Measurements from ENCODE around the gene ALKBH4.
"Not testable (repeated sequence)": the region's sequence is repeated elsewhere in the genome, so short reads cannot be mapped to it uniquely, and the experiment has no call there.

ALKBH4 gene

DNA sequence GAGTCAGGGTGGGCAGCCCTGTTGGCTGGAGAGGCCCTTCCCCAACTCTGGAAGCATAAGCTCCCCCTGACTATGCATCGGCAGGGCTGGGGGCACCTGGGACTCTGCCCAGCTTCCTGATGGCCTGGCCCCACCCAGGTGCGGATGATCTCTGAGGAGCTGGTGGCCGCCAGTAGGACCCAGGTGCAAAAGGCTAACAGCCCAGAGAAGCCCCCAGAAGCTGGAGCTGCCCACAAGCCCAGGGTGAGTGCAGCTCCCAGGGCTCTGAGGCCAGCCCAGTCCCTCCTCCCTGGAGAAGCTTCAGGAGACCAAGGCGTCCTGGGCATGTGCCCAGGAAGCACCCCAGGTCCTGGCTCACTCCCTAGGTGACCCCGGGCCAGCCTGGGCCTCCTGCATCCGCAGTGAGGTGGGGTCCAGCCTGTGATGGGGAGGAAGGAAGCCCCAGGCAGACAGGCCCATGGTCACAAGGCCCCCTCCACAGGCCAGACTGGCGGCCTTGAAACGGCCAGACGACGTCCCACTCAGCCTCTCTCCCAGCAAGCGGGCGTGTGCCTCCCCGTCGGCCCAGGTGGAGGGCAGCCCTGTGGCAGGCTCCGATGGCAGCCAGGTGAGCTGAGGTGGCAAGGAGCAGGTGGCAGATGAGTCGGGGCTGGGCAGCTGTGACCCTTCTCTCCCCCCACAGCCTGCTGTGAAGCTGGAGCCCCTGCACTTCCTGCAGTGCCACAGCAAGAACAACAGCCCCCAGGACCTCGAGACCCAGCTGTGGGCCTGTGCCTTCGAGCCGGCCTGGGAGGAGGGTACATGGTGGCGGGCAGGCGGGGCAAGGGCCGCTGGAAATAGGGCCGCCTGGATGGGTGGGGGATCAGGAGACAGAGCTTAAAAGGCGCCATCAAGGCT lies 3.2 kb upstream of the ALKBH4 start:
- no peak for FAIRE-seq
- no peak for TF ChIP-seq POLR2A (IDR thresholded peaks at IDR 0.05; ENCODE audit: low read depth, low read length)
- DNase-seq (ENCODE audit: insufficient read length, low spot score): no peak

GRCh38 chr7:102466097-102466496 lies 1.4 kb upstream of the ALKBH4 start:
- DNase-seq (ENCODE audit: insufficient read length, low spot score) (no peak), FAIRE-seq (no peak)
- no peak for TF ChIP-seq POLR2A (IDR thresholded peaks at IDR 0.05; ENCODE audit: low read depth, low read length)

DNA sequence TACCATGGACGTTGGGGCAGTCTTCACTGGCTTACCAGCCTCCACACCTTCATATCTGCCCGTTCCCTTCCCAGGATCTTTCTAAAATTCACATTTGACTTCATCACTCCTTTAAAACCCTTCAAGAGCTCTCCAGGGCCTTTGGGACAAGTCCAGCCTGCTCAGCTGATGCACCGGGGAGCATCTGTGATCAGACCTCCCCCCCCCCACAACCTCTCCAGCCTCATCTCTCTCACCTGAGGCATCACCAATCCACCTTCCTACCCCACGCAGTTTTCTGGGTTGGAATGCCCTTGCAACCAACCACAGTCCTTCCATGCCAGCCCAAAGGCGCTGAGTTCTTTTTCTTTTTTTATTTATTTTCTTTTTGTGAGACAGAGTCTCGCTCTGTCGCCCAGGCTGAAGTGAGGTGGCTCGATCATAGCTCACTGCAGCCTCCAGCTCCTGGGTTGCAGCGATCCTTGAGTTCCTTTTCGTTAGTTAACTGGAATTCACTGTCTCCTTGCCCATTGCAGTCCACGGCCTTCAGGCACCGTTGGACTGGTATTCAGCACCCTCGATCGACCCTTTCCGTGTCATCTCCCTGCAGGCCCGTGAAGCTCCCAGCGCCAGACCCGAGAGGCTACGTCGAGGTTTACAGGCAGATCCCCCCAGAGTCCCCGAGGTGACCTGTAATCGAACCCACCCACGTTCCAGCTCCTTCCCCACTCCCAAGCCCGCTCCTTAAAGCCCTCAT lies 654 bp downstream of the ALKBH4 start:
- FAIRE-seq (no peak), DNase-seq (ENCODE audit: insufficient read length, low spot score) (no peak)
- no peak for TF ChIP-seq POLR2A (IDR thresholded peaks at IDR 0.05; ENCODE audit: low read depth, low read length)

DNA sequence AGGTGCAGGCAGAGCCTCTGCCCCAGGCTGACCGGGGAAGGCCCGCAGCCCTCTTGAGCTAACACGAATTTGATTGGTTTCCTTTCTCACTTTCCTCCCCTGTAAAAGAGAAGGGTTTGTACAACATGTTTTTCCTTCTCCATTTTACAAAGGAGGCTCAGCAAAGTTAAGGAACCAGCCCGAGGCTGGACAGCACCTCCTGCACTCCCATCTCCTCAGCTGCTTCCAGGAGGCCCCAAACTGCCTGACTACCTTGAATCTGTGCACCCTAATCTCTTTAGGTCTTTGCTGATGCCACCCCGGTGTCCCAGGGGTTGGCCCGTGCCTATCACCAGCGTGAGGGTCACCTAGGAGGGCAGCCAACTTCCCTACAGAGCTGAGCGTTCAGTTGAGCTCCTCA lies 4.2 kb downstream of the ALKBH4 start:
- TF ChIP-seq POLR2A (IDR thresholded peaks at IDR 0.05; ENCODE audit: low read depth, low read length): no peak
- FAIRE-seq: no peak

DNA sequence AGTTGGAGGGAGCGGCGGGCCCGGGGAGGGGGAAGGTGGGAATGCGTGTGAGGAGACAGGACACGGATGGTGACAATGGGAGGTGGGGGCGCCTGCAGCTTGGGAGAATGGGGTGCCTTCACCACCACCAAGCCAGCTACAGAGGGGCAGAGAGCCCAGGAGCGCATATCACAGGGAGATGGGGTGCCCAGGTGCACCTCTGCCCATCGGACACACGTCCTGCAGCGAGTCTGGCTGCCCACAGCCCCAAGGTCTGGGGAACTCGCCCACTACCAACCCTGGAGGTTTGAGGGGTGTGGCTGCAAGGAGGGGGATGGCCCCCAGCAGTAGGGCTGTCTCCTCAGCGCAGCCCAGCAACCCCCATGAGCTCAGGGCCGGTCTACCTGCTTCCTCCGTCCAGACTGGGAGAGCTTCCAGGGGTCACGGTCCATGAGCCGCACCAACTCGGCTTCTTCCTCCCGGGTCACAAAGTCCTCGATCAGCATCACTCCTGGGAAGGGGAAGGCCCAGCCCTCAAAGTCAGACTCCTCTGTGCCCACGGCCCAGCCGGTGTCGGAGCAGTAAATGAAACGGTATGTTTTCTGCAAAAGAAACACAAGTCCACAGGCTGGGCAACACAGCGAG lies 5.3 kb downstream of the ALKBH4 start:
- no peak for DNase-seq (ENCODE audit: insufficient read length, low spot score)
- no peak for TF ChIP-seq POLR2A (IDR thresholded peaks at IDR 0.05; ENCODE audit: low read depth, low read length)
- no peak for FAIRE-seq

More for the DNA sequence above, 4.2 kb downstream of the ALKBH4 start:
- no peak for DNase-seq (ENCODE audit: insufficient read length, low spot score)

GRCh38 chr7:102457352-102457924 lies 7.2 kb downstream of the ALKBH4 start:
- DNase-seq (ENCODE audit: insufficient read length, low spot score): no peak
- FAIRE-seq: no peak
- TF ChIP-seq POLR2A (IDR thresholded peaks at IDR 0.05; ENCODE audit: low read depth, low read length): no peak

- no peak for FAIRE-seq
- DNase-seq (ENCODE audit: insufficient read length, low spot score): no peak
- no peak for TF ChIP-seq POLR2A (IDR thresholded peaks at IDR 0.05; ENCODE audit: low read depth, low read length)
Measured at GRCh38 chr7:102456327-102456726, 8.3 kb downstream of the ALKBH4 start.

DNA sequence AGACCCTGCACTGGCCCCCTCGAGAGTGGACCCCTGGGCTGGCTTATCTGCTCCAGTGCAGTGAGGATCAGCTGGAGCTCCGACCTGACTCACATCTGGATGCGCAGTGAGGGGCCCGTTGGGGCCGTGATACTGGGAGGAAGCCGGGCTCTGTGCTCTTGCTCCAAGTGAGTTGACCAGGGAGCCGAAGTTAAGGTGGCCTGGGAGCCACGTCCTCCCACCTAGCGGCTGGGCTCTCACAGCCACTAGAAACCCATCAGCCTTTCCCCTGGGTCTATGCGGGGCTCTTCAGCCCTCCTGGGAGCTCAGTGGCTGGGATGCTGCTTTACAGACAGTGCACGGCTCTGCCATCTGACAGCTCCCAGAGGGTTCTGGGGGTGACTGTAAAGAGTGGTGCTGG lies 9.1 kb downstream of the ALKBH4 start:
- DNase-seq (ENCODE audit: insufficient read length, low spot score) (no peak), FAIRE-seq (no peak)

GRCh38 chr7:102454932-102455331 lies 9.7 kb downstream of the ALKBH4 start:
- DNase-seq (ENCODE audit: insufficient read length, low spot score); FAIRE-seq: not testable (repeated sequence)

More for the DNA sequence above, 9.1 kb downstream of the ALKBH4 start:
- no peak for TF ChIP-seq POLR2A (IDR thresholded peaks at IDR 0.05; ENCODE audit: low read depth, low read length)

- no peak for TF ChIP-seq POLR2A (IDR thresholded peaks at IDR 0.05; ENCODE audit: low read depth, low read length)
- FAIRE-seq (no peak), DNase-seq (ENCODE audit: insufficient read length, low spot score) (no peak)
Measured at GRCh38 chr7:102454468-102454867, 10.2 kb downstream of the ALKBH4 start.

DNA sequence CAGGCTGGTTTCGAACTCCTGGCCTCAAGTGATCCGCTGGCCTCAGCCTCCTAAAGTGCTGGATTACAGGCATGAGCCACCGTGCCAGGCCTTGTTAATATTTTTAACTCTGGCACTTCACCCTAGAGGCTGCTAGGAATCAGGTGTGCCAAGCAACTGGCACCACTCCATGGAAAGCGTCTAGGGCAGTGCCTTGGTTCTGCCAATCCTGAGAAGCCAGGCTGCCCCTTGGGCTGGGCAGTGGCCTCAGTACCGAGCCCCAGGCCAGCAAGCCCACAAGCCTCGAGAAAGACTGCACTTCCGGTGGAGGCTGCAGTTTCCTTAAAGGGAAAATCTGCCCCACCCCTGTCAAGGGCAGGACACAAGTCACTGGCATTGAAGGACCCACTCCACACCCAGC lies 11.3 kb downstream of the ALKBH4 start:
- no peak for DNase-seq (ENCODE audit: insufficient read length, low spot score)
- no peak for TF ChIP-seq POLR2A (IDR thresholded peaks at IDR 0.05; ENCODE audit: low read depth, low read length)
- FAIRE-seq: no peak

DNA sequence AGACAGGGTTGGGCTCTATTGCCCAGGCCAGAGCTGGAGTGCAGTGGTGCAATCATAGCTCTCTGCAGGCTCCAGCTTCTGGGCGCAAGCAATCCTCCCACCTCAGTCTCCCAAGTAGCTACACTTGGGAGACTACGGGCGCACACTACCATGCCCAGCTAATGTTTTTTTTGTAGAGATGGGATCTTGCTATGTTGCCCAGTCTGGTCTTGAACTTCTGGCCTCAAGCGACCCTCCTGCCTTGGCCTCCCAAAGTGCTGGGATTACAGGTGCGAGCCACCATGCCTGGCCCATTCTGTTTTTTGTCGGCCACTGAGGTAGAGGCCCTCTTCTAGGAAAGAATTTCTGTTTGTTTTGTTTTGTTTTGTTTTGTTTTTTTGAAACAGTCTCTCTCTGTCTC lies 12.2 kb downstream of the ALKBH4 start:
- no peak for FAIRE-seq
- no peak for TF ChIP-seq POLR2A (IDR thresholded peaks at IDR 0.05; ENCODE audit: low read depth, low read length)
- DNase-seq (ENCODE audit: insufficient read length, low spot score): no peak

DNA sequence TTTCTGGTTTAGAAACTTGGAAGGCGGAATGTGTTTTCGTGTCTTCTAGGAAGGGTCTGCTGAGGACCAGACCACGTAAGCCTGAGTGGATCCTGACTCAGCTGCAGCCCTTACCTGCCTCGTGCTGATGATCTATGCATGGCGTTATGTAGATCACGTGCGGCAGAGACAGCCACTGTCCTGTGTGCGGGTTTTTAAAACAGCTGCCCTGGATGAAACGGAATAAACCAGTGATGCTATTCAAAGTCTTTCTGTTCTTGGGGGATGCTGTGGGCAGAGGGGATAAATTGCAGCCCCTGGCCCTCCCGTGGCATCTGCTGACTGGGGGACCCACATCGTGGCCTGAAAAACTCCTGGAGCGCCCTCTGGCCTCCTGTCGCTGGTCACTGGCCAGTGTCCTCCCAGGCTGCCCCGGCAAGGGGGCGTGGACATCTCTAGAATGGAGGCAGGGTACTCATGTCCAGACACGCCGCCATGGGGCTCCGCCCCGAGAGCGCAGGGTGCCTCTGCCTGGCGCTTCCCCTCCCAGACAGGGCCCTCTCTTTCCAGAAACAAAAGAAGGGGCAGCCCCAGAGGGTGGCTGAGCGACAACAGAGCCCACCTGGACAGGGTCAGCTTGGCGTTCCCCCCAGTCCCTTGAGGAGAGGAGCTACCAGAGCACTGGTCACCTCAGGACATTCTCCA lies 13.2 kb downstream of the ALKBH4 start:
- DNase-seq (ENCODE audit: insufficient read length, low spot score) (no peak), FAIRE-seq (no peak)

More for the DNA sequence above, 13.2 kb downstream of the ALKBH4 start:
- no peak for TF ChIP-seq POLR2A (IDR thresholded peaks at IDR 0.05; ENCODE audit: low read depth, low read length)

Data from H54 (cell line).